OCI-LY3 (cell line): ENCODE results near the gene NRP1.

Source experiments
- CTCF ChIP-seq: fragments of 200-600, 300-600 bp; sonication (generic); IDR thresholded peaks from 2 replicates; pipeline ENCODE4 v1.5.1; 2014; ENCODE audit warnings: antibody characterized with exemption, low read length, low read depth
- EZH2phosphoT487 ChIP-seq: fragments of 200-600 bp; shearing (Covaris generic); IDR thresholded peaks from 2 replicates; pipeline ENCODE4 v1.6.1; 2018; ENCODE audit warnings: antibody characterized with exemption, mixed run types, low read depth

- TF ChIP-seq EZH2phosphoT487 (no peak), CTCF (no peak)
These were observed 132.5 kb downstream of the NRP1 start for GRCh38 chr10:33201971-33202370.
